HEK293 (cell line): ENCODE data around the gene ZNF484.

Experiments used
- GFI1B ChIP-seq: fragments of 450-650 bp; formaldehyde crosslinking; IDR thresholded peaks from 2 replicates; pipeline ENCODE4 v1.5.1; 2016; ENCODE audit warnings: missing biosample characterization, missing genetic modification characterization
- GLIS1 ChIP-seq: fragments of 450-650 bp; formaldehyde crosslinking; IDR thresholded peaks from 2 replicates; pipeline ENCODE4 v1.5.1; 2016; ENCODE audit warnings: missing biosample characterization, missing genetic modification characterization
- SP3 ChIP-seq: fragments of 450-650 bp; formaldehyde crosslinking; IDR thresholded peaks from 2 replicates; pipeline ENCODE4 v1.5.1; 2016; ENCODE audit warnings: missing biosample characterization, missing genetic modification characterization
- TCF7L2 ChIP-seq: IDR thresholded peaks from 2 replicates; pipeline ENCODE4 v1.6.1; 2011; ENCODE audit warnings: low read depth, mild to moderate bottlenecking, inconsistent platforms, low read length, moderate library complexity, borderline replicate concordance
- TRIM28 ChIP-seq: IDR thresholded peaks from 2 replicates; pipeline ENCODE4 v1.6.1; 2011; ENCODE audit warnings: low read length, control low read depth, borderline replicate concordance
- WT1 ChIP-seq: fragments of 450-650 bp; formaldehyde crosslinking; IDR thresholded peaks from 2 replicates; pipeline ENCODE4 v1.5.1; 2016; ENCODE audit warnings: missing biosample characterization, missing genetic modification characterization
- ZBTB1 ChIP-seq: fragments of 450-650 bp; formaldehyde crosslinking; IDR thresholded peaks from 2 replicates; pipeline ENCODE4 v1.5.1; 2016; ENCODE audit warnings: missing biosample characterization, missing genetic modification characterization
- ZBTB11 ChIP-seq: fragments of 450-650 bp; formaldehyde crosslinking; conservative IDR thresholded peaks from 2 replicates; pipeline ENCODE4 v1.5.1; 2016; ENCODE audit warnings: low read depth, missing biosample characterization, missing genetic modification characterization
- ZBTB48 ChIP-seq: fragments of 450-650 bp; formaldehyde crosslinking; IDR thresholded peaks from 2 replicates; pipeline ENCODE4 v1.5.1; 2016; ENCODE audit warnings: missing biosample characterization, missing genetic modification characterization
- ZBTB7A ChIP-seq: fragments of 450-650 bp; formaldehyde crosslinking; IDR thresholded peaks from 2 replicates; pipeline ENCODE4 v1.5.1; 2016; ENCODE audit warnings: low read depth, missing biosample characterization, missing genetic modification characterization
- ZNF18 ChIP-seq: fragments of 450-650 bp; formaldehyde crosslinking; IDR thresholded peaks from 2 replicates; pipeline ENCODE4 v1.5.1; 2016; ENCODE audit warnings: missing biosample characterization, missing genetic modification characterization
- ZNF214 ChIP-seq: fragments of 450-650 bp; formaldehyde crosslinking; IDR thresholded peaks from 2 replicates; pipeline ENCODE4 v1.5.1; 2017; ENCODE audit warnings: missing biosample characterization, mild to moderate bottlenecking, missing genetic modification characterization, borderline replicate concordance
- ZNF23 ChIP-seq: fragments of 450-650 bp; formaldehyde crosslinking; IDR thresholded peaks from 2 replicates; pipeline ENCODE4 v1.5.1; 2016; ENCODE audit warnings: missing biosample characterization, missing genetic modification characterization, borderline replicate concordance
- ZNF239 ChIP-seq: fragments of 450-650 bp; formaldehyde crosslinking; IDR thresholded peaks from 2 replicates; pipeline ENCODE4 v1.5.1; 2016; ENCODE audit warnings: missing biosample characterization, missing genetic modification characterization
- ZNF335 ChIP-seq: fragments of 450-650 bp; formaldehyde crosslinking; conservative IDR thresholded peaks from 2 replicates; pipeline ENCODE4 v1.5.1; 2016; ENCODE audit warnings: missing biosample characterization, missing genetic modification characterization
- ZNF48 ChIP-seq: fragments of 450-650 bp; formaldehyde crosslinking; IDR thresholded peaks from 2 replicates; pipeline ENCODE4 v1.5.1; 2016; ENCODE audit warnings: missing biosample characterization, missing genetic modification characterization
- ZNF521 ChIP-seq: fragments of 450-650 bp; formaldehyde crosslinking; IDR thresholded peaks from 2 replicates; pipeline ENCODE4 v1.5.1; 2017; ENCODE audit warnings: missing biosample characterization, mild to moderate bottlenecking, missing genetic modification characterization
- ZNF558 ChIP-seq: fragments of 450-650 bp; formaldehyde crosslinking; IDR thresholded peaks from 2 replicates; pipeline ENCODE4 v1.5.1; 2016; ENCODE audit warnings: missing biosample characterization, missing genetic modification characterization
- ZNF561 ChIP-seq: fragments of 450-650 bp; IDR thresholded peaks from 2 replicates; pipeline ENCODE4 v1.5.1; 2018; ENCODE audit warnings: missing biosample characterization, missing genetic modification characterization, borderline replicate concordance
- ZNF596 ChIP-seq: fragments of 450-650 bp; IDR thresholded peaks from 2 replicates; pipeline ENCODE4 v1.5.0; 2018; ENCODE audit warnings: missing biosample characterization, mild to moderate bottlenecking, missing genetic modification characterization, moderate library complexity
- ZNF701 ChIP-seq: fragments of 450-650 bp; formaldehyde crosslinking; IDR thresholded peaks from 2 replicates; pipeline ENCODE4 v1.5.1; 2016; ENCODE audit warnings: missing biosample characterization, missing genetic modification characterization
- ZNF843 ChIP-seq: fragments of 450-650 bp; formaldehyde crosslinking; IDR thresholded peaks from 2 replicates; pipeline ENCODE4 v1.5.1; 2016; ENCODE audit warnings: missing biosample characterization, missing genetic modification characterization
- ZSCAN16 ChIP-seq: fragments of 450-650 bp; formaldehyde crosslinking; IDR thresholded peaks from 2 replicates; pipeline ENCODE4 v1.5.1; 2016; ENCODE audit warnings: missing biosample characterization, missing genetic modification characterization
- TF ChIP-seq, protein P1 (sequence below): fragments of 450-650 bp; formaldehyde crosslinking; IDR thresholded peaks from 2 replicates; pipeline ENCODE4 v1.5.1; 2016; ENCODE audit warnings: missing biosample characterization, missing genetic modification characterization, borderline replicate concordance
- TF ChIP-seq, protein P2 (sequence below): fragments of 450-650 bp; formaldehyde crosslinking; IDR thresholded peaks from 2 replicates; pipeline ENCODE4 v1.5.1; 2016; ENCODE audit warnings: missing biosample characterization, missing genetic modification characterization

ZNF484 gene

DNA sequence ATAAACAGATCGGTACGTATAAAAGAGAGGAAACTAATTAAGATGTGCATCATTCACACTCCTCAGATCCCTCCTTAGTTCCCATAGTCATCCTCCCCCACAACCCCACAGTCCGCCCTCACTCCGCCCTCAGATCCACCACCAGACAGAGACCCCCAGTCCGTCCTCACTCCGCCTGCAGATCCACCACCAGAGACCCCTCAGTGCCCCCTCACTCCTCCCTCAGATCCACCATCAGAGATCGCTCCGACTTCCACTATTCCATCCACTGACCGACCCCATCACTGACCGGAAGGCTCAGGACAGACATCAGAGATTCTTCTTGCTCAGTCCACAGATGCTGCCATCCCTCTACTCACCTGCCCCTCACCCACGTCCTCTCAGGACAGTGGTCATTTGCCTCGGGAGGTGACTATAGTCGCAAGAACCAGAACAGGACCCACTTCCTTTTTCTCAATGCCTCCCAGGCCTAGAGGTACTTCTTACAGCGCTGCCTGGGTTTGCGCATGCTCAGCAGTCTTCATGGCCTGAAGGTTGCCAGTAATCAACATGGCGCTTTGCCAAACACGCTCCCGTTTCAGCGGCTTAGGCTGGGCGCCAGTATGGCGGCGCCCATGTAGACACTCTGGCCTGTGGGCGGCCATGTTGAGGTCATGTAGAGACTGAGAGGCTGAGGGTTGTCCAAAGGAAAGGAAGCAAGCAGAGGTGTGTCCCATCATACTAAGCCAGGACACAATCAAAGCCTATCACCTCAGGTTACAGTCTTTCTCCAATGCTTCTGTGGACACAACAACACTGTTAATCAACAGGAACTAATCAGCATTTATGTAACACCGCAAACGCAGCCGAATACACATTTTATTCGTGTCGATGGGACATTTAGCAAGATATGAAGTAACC is at the start of gene ZNF484 (continued):
- no peak for TF ChIP-seq ZNF48 (tag by site-specific recombination)
- no peak for TF ChIP-seq GFI1B (tag by site-specific recombination)
- TF ChIP-seq SP3 (tag by site-specific recombination) = peak; percentile 41
- TF ChIP-seq ZNF561 (tag by site-specific recombination) = no peak
- TF ChIP-seq ZNF18 (tag by site-specific recombination) = 0 out of 2 replicates have a peak, but pooled peaks have one; percentile 47
- TF ChIP-seq TCF7L2 = peak; percentile 65
- TF ChIP-seq ZNF214 = no peak
- TF ChIP-seq ZNF701 (tag by site-specific recombination) = no peak
- peak; percentile 4 for TF ChIP-seq ZBTB11 (tag by site-specific recombination)
- TF ChIP-seq, protein P1, sequence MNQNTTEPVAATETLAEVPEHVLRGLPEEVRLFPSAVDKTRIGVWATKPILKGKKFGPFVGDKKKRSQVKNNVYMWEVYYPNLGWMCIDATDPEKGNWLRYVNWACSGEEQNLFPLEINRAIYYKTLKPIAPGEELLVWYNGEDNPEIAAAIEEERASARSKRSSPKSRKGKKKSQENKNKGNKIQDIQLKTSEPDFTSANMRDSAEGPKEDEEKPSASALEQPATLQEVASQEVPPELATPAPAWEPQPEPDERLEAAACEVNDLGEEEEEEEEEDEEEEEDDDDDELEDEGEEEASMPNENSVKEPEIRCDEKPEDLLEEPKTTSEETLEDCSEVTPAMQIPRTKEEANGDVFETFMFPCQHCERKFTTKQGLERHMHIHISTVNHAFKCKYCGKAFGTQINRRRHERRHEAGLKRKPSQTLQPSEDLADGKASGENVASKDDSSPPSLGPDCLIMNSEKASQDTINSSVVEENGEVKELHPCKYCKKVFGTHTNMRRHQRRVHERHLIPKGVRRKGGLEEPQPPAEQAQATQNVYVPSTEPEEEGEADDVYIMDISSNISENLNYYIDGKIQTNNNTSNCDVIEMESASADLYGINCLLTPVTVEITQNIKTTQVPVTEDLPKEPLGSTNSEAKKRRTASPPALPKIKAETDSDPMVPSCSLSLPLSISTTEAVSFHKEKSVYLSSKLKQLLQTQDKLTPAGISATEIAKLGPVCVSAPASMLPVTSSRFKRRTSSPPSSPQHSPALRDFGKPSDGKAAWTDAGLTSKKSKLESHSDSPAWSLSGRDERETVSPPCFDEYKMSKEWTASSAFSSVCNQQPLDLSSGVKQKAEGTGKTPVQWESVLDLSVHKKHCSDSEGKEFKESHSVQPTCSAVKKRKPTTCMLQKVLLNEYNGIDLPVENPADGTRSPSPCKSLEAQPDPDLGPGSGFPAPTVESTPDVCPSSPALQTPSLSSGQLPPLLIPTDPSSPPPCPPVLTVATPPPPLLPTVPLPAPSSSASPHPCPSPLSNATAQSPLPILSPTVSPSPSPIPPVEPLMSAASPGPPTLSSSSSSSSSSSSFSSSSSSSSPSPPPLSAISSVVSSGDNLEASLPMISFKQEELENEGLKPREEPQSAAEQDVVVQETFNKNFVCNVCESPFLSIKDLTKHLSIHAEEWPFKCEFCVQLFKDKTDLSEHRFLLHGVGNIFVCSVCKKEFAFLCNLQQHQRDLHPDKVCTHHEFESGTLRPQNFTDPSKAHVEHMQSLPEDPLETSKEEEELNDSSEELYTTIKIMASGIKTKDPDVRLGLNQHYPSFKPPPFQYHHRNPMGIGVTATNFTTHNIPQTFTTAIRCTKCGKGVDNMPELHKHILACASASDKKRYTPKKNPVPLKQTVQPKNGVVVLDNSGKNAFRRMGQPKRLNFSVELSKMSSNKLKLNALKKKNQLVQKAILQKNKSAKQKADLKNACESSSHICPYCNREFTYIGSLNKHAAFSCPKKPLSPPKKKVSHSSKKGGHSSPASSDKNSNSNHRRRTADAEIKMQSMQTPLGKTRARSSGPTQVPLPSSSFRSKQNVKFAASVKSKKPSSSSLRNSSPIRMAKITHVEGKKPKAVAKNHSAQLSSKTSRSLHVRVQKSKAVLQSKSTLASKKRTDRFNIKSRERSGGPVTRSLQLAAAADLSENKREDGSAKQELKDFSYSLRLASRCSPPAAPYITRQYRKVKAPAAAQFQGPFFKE (tag by site-specific recombination) = no peak
- TF ChIP-seq TRIM28 = no peak; the same call in 1 of the 2 replicates
- peak; percentile 92 for TF ChIP-seq ZNF335 (tag by site-specific recombination)
- TF ChIP-seq ZNF23 = no peak
- no peak for TF ChIP-seq ZNF239 (tag by site-specific recombination)
- peak; percentile 41; the same call in 1 of the 2 replicates for TF ChIP-seq WT1 (tag by site-specific recombination)
- TF ChIP-seq, protein P2, sequence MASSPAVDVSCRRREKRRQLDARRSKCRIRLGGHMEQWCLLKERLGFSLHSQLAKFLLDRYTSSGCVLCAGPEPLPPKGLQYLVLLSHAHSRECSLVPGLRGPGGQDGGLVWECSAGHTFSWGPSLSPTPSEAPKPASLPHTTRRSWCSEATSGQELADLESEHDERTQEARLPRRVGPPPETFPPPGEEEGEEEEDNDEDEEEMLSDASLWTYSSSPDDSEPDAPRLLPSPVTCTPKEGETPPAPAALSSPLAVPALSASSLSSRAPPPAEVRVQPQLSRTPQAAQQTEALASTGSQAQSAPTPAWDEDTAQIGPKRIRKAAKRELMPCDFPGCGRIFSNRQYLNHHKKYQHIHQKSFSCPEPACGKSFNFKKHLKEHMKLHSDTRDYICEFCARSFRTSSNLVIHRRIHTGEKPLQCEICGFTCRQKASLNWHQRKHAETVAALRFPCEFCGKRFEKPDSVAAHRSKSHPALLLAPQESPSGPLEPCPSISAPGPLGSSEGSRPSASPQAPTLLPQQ = no peak
- no peak for TF ChIP-seq ZBTB7A (tag by site-specific recombination)
- TF ChIP-seq ZSCAN16 (tag by site-specific recombination) = no peak
- TF ChIP-seq ZBTB1 (tag by site-specific recombination) = no peak
- no peak for TF ChIP-seq ZBTB48 (tag by site-specific recombination)
- no peak for TF ChIP-seq ZNF596
- TF ChIP-seq ZNF521 (tag by site-specific recombination) = no peak
- TF ChIP-seq GLIS1 (tag by site-specific recombination) = no peak
- no peak for TF ChIP-seq ZNF558
- TF ChIP-seq ZNF843 (tag by site-specific recombination) = no peak
